LHCN-M2 (cell line): ENCODE results near the gene MGST2. TPM values are rescaled to one million over a fixed set of nuclear protein-coding genes. Genes with fewer than 3 reads are reported as not detected.

ENCODE experiments used
- DNase-seq: peaks from one replicate; pipeline ENCODE4 v3.0.0-alpha.2; 2012; ENCODE audit warnings: low read depth
- total RNA-seq: library from RNA; depleted of rRNA; stranded (reverse); fragments of >200 nt; gene quantifications from 2 replicates; pipeline ENCODE4 v1.2.3, GENCODE V29; 2014; rRNA removed

Gene MGST2
- total RNA-seq, 1 experiment from 2014 or later = 5.0 TPM

DNA sequence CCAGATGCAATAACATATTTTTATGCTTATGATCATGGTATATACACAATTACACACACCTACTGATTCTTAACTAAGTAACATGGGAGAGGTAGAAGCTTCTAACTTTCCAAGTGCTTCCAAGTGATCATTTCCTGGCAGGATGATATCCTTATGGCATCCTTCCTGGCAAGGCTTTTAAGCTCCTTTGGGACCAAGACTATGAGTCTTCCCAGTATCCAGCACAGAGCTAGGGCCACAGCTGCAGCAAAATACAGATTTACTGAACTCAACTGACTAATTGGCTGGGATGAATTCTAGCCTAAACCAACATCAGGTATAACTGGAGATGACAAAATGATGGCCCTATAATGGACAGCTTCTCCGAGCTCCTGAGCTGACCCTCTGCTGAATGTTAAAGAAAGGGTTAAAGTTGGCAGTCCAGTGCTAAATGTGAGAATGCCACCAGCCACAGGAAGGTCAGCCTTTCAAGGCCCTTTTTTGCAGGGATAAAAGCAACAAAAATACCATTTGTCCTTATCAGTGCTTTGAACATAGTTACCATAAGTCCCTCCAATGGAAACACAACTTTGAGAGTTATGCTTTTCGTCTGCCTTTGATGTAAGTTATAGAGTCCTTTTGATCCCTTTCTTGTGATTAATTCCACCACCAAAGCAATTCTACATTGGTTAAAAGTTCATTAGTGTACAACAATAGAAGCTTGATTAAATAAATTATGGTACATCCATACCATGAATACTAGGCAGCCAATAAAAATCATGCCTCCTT lies 73.4 kb downstream of the MGST2 start:
- no peak for DNase-seq

DNA sequence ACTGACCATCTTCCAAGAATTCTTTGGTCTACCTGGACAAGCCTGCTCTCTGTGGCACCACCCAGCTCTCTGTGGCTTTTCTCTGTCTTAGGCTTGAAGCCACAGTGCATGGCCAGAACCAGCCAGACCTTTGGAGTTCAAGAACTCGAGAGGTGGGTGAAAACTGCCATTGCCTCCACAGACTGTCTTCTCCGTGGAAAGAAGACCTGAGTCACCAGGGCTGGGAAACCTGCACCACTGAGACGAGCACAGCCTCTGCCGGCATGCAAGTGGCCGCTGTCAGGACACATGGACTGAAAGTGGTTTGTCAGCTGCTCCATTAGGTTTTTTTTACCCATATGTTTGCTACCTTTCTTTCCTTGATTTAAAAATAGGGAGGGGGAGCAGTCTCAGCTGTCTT lies 74.5 kb downstream of the MGST2 start:
- no peak for DNase-seq

DNA sequence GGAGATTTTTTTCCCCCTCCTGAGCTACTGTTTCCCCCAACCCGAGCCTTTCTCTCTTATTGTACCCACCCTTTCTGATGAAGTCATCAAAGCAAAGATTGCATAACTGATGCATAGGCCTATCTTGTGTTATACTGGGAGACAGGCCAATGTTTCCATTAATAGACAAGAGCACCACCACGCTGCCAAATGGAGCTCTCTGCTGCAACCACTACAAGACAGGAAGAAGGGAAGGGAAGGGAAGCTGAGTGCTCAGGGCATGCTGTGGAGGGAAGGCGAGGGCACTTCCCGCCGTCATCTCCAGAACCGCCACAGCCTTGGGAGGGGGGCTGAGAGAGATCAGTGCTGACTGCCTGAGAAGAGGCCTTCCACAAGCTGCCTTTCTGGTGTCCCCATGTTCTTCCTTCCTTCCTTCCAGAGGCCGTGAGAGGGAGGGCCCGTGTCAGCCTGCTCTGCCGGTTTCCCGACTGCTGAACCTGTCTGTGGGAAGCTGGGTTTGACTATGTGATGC lies 75.0 kb downstream of the MGST2 start:
- DNase-seq = peak; percentile 67

DNA sequence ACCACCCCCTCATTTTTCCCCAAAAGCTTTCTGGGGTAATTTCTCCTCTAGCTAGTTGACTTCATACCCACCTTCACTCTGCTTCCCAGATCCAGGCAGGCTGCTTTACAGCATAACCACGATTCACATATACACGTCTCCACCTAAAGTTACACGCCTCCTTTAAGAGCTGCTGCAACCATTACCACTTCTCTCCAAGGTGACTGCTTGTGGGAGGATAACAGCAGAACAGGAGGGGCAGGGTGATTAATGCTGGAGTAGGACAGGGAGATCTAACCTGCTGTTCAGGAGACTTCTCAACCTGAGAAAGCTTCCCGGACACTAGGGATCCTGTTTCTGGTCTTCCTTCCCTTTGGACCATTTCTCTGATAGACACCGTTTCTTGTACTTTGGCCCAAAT lies 77.4 kb downstream of the MGST2 start:
- DNase-seq = no peak

DNA sequence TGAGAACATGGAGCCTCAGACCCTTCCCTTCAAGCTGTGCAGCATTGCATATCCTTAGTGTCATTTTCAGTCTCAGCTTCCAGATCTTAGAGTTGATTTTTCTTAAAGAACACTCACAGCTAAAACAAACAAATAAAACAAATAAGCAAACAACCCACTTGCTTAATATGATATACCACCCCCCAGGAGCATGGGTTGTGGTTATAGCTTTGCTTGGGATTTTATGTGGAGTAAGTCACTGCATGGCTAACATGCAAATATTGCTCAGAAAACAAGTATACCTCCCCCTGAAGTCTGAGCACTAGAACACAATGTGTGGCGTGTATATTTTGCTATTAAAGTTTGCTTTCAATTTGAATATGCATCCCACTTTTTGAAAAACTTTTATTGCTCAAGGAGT lies 78.6 kb downstream of the MGST2 start:
- DNase-seq = no peak

DNA sequence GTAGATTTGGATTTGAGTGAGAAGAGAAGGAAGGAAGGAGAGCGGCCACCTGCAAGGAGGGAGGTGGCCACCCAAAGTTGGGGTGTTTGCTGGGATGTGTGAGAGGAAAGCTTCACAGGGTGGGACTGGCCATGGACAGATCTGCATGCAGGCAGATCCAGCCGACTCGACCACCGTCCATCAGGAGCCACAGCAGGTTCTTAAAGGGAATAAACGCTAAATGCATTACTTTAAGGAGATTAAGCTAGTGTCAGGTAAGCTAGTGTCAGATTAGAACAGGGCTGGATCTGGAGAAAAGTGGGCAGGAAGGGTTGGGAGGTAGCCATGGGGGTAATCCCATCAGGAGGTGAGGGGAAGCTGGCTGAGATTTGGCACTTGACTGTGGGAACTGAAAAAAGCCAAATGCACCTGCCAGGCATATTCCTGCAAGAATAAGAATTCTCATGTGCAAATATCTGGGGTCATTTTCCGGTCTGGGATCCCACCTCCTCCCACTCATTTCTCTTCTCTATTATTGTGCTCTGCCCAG lies 79.6 kb downstream of the MGST2 start:
- DNase-seq = no peak

DNA sequence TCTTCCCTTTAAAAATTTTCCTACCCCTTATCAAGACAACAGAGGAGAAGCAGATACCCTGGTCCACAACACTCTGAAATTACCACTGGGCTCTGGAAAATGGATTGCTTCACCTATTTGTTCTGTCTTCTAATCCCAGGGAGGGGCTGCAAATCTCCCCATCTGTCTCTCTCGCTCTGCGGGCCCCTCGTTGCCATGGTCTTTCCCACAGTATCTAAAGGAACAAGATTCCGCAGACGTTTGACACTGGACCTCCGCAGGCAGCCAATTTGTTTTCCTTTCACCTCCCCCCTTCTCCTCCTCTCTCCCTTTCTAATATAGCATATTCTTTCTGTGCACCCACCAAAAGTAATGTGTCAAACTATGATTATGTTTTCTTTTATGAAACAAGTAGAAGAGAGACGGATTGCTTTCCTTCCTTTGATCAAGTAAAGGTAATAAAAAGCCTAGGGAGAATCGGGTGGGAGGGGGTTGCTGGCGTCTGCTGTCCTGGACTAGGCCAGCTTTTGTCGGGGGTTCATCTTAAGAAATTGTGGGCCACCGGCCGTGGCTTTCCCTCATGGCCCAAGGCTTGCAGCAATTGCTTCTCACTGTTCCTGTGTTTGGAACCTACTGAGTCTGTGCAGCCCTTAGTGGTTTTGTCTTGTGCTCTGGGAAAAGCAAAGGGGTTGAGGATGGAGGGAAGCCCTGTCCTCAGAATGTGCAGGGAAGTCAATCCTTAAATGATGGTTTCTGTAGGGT lies 81.0 kb downstream of the MGST2 start:
- DNase-seq = no peak

DNA sequence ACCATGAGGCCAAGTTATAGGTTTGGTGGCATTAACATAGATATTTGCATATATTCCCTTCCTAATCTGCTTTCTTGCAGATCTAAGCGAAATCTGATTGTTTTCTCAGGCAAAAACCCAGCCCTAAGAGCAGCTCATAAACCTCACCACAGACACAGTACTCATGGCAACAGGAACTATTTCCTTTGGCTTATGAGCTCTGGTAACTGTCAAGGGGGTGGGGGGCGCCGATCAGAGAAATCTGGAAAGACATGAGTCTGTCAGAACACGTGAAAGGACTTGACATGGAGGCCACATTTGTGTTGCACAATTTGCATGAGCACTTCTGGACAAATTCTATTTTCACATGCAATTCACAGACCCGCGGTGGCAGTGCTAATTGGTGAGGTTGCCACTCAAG lies 83.7 kb downstream of the MGST2 start:
- DNase-seq = no peak

DNA sequence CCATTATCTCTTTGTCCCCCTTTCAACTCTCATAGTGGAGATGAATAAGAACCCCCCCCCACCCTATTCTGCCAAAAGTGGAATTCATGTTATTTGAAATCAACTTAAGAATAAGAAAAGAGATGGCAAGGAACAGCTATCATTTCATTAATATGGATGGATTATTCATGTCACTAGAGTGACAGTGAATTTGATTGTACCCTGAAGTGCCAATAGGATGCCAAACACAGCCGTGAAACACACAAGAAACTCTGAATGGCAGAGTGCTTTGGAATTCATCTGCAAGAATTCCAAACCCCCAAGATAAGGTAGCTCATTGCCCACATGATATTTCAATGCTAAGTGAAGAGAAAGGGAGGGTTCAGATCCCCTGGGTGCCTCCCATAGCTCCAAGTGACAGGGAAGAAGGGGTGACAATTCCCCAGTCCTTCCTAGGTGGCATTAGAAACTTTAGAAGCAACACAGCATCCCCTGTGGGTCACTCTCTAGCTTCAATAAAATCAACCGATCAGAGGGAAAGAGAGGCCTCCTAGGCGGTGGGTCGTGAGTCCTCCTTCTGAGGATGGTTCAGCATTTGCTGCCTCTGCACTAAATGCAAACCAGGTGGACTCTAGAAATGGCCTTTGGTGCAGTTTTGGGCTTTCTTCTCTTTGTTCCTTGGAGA lies 84.3 kb downstream of the MGST2 start:
- DNase-seq = no peak

DNA sequence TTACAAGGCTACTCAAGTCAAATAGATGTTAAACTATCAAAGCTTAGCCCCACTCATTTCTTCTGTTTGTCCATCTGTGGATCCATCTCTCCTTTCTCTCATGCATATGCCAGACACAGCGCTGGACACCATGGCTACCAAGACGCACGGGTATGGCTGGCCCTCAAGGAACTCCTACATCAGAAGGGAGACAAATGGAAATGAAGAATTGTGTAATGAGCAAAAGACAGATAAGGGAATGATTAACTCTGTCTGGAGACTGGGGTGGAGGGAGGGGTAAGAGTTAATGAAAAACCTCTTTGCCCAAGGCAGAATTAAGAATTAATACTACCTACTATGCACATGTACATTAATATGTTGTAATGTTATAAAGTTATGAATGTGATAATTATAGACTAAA lies 88.1 kb downstream of the MGST2 start:
- no peak for DNase-seq

Other genes with a start within 250 kb of the MGST2 start
- 3.6 and 3.7 TPM in 2 replicates for gene RAB33B, start 211.7 kb upstream of the MGST2 start, total RNA-seq
- gene SETD7, start 109.6 kb upstream of the MGST2 start, total RNA-seq = 41.2 and 45.5 TPM in 2 replicates